ENCODE data around the gene BOD1. TPM values are rescaled to one million over a fixed set of nuclear protein-coding genes. Genes with fewer than 3 reads are reported as not detected.

Gene BOD1
- total RNA-seq, 1 donor from 2014 or later, result 101 TPM

DNA sequence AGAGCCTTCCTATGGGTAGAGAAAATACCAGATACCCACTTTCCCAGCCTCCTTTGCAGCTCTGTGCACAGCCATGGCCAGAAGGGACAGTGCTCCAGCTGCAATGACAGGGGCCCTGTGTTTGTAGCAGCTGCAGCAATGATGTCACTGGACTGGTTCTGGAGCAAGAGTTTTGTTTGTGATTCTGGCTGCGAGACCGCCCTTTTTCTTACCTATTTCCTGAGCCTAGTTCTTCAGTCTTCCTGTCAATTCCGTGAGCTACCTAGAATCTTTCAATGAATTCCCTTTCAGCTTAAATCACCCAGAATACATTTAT is 10.0 kb upstream of the BOD1 start:
- Mint-ChIP-seq H3K27ac (no peak overlapping the region), H3K4me1 (ENCODE audit: low read depth) (peaks cover 7% of the 10 kb centered on the region), H3K9me3 (ENCODE audit: low read depth) (no peaks in the 10 kb centered on the region), H3K36me3 (ENCODE audit: insufficient read depth) (no peaks in the 10 kb centered on the region), H3K27me3 (peaks cover 12% of the 10 kb centered on the region), H3K4me3 (ENCODE audit: low read depth) (no peak overlapping the region)
- TF ChIP-seq, protein P1, sequence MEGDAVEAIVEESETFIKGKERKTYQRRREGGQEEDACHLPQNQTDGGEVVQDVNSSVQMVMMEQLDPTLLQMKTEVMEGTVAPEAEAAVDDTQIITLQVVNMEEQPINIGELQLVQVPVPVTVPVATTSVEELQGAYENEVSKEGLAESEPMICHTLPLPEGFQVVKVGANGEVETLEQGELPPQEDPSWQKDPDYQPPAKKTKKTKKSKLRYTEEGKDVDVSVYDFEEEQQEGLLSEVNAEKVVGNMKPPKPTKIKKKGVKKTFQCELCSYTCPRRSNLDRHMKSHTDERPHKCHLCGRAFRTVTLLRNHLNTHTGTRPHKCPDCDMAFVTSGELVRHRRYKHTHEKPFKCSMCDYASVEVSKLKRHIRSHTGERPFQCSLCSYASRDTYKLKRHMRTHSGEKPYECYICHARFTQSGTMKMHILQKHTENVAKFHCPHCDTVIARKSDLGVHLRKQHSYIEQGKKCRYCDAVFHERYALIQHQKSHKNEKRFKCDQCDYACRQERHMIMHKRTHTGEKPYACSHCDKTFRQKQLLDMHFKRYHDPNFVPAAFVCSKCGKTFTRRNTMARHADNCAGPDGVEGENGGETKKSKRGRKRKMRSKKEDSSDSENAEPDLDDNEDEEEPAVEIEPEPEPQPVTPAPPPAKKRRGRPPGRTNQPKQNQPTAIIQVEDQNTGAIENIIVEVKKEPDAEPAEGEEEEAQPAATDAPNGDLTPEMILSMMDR (IDR thresholded peaks at IDR 0.05; ENCODE audit: unreplicated experiment), result no peak
- DNase-seq (ENCODE audit: low spot score, unreplicated experiment), result no peak

DNA sequence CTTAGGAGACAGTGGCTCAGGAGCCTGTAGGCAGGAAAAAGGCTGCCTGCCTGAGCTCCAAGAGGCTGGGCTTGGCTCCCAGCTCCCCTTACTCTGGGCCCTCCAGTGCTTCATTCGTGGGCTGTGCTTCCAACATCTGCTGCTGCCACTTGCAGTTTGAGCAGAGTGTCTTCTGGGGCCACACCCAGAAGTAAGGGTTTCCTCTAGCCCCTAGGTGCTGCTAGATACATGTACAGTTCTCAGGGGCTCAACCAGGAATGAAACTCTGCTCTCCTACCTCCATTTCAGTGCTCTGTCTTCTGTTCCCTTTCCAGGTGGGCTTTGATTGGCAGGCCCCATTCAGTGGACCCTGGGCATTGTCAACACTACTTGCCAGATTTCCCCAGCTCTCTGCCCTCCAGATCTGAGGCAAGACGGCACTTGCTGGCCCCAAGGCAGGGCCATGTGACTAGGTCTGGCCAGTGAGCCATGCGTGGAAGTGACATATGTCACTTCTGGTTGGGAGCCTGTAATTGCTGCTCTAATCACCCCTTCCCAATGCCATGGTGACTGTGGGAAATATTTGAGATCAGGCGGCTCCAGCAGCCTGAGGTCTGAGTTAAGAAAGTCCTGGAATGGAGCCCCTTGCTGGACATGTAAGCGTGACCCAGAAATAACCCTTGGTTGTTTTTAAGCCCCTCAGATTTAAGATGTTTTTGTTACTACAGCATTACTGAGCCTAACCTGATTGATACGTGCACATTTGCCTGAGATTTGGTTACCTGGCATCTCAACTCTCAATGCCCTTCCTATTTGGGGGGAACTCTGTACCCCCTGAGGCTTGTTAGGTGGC is 9.4 kb upstream of the BOD1 start:
- DNase-seq (ENCODE audit: low spot score, unreplicated experiment), result no peak
- no peaks in the 10 kb centered on the region for H3K9me3 Mint-ChIP-seq (ENCODE audit: low read depth)
- peaks cover 11% of the 10 kb centered on the region for H3K27me3 Mint-ChIP-seq
- TF ChIP-seq, protein P1 (IDR thresholded peaks at IDR 0.05; ENCODE audit: unreplicated experiment), result no peak
- no peak overlapping the region for H3K27ac Mint-ChIP-seq
- H3K4me1 Mint-ChIP-seq (ENCODE audit: low read depth), result peaks cover 7% of the 10 kb centered on the region
- no peaks in the 10 kb centered on the region for H3K36me3 Mint-ChIP-seq (ENCODE audit: insufficient read depth)
- no peak overlapping the region for H3K4me3 Mint-ChIP-seq (ENCODE audit: low read depth)

DNA sequence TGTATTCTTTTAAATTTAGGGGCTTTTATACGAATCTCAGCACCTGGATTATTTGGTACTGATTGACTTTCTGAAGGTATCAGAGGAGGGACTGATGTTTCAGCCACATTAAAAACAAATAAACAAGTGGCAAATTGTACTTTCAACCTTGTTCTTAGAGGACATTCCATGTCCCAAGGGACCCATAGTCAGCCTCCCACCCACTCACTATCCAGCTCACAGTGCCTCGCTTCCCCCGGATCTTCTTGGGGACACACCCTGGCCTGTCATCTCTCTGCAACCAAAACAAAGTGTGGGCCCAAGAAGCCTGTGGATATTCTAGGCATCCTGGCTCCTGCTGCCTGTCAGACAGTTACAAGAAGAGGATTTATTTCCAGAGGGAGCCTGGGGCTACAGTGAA is 8.8 kb upstream of the BOD1 start:
- no peak overlapping the region for H3K27ac Mint-ChIP-seq
- H3K27me3 Mint-ChIP-seq, result peaks cover 11% of the 10 kb centered on the region
- no peaks in the 10 kb centered on the region for H3K9me3 Mint-ChIP-seq (ENCODE audit: low read depth)
- TF ChIP-seq, protein P1 (IDR thresholded peaks at IDR 0.05; ENCODE audit: unreplicated experiment), result no peak
- DNase-seq (ENCODE audit: low spot score, unreplicated experiment), result no peak
- H3K36me3 Mint-ChIP-seq (ENCODE audit: insufficient read depth), result no peaks in the 10 kb centered on the region
- H3K4me3 Mint-ChIP-seq (ENCODE audit: low read depth), result no peak overlapping the region
- peaks cover 7% of the 10 kb centered on the region for H3K4me1 Mint-ChIP-seq (ENCODE audit: low read depth)

DNA sequence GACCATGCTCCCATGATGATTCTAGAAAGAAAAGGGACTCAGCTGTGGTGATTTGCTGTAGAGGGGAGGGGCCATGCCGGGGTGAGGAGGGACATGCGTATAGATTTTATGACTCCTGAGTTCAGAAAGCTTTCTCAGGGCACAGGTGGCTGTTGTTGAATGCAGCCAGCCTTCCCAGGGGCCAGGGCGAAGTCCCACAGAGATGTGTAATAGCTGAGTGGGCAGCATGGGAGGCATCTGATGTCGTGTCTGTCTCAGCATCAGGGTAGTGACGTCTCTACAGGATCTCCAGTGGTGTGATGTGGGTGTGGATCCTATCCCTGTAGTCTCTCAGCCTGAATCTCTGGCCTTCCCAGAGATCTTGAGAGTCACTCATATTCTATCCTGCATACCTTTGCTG is 7.8 kb upstream of the BOD1 start:
- TF ChIP-seq, protein P1 (IDR thresholded peaks at IDR 0.05; ENCODE audit: unreplicated experiment), result no peak
- H3K4me1 Mint-ChIP-seq (ENCODE audit: low read depth), result peaks cover 7% of the 10 kb centered on the region
- DNase-seq (ENCODE audit: low spot score, unreplicated experiment), result no peak
- no peaks in the 10 kb centered on the region for H3K36me3 Mint-ChIP-seq (ENCODE audit: insufficient read depth)
- peaks cover 9% of the 10 kb centered on the region for H3K27me3 Mint-ChIP-seq
- H3K4me3 Mint-ChIP-seq (ENCODE audit: low read depth), result no peak overlapping the region
- H3K27ac Mint-ChIP-seq, result no peak overlapping the region
- H3K9me3 Mint-ChIP-seq (ENCODE audit: low read depth), result no peaks in the 10 kb centered on the region

DNA sequence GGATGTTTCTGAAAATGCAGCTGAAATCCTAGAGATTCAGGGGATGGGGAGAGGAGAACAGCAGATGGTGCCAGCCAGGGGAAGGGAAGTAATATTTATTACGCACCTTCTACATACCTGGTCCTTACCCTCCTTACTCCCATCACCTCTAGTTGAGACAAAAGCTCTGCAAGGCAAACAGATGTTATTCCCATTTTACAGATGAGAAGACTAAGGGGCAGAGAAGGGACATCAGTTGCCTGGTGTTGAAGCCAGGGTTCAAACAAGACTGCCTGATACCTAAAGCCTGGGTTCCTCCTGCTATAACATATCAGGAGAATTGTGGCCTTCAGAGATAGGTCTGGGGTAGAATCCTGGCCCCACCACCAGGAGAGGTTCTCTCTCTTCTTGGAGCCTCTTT is 7.3 kb upstream of the BOD1 start:
- Mint-ChIP-seq H3K27me3 (peaks cover 9% of the 10 kb centered on the region), H3K4me1 (ENCODE audit: low read depth) (peaks cover 7% of the 10 kb centered on the region), H3K4me3 (ENCODE audit: low read depth) (no peak overlapping the region), H3K9me3 (ENCODE audit: low read depth) (no peaks in the 10 kb centered on the region), H3K27ac (no peak overlapping the region), H3K36me3 (ENCODE audit: insufficient read depth) (no peaks in the 10 kb centered on the region)
- no peak for DNase-seq (ENCODE audit: low spot score, unreplicated experiment)
- TF ChIP-seq, protein P1 (IDR thresholded peaks at IDR 0.05; ENCODE audit: unreplicated experiment), result no peak

Data from progenitor cell of endocrine pancreas (in vitro differentiated cells).